HEK293 (cell line): ENCODE measurements around the gene FNDC8.

Experiments
- CTCF ChIA-PET: fragments of 350-600 bp; formaldehyde crosslinking; extraction: SDS; loops from one replicate; lab custom pipeline; 2021; ENCODE audit warnings: antibody characterized with exemption; lab: Yijun Ruan, JAX
- POLR2A ChIA-PET: fragments of 300-600 bp; formaldehyde crosslinking; extraction: SDS; loops from one replicate; lab custom pipeline; 2020; ENCODE audit warnings: antibody characterized with exemption, inconsistent platforms; lab: Yijun Ruan, JAX
- H3K27ac ChIP-seq: fragments of 200-500 bp; sonication (Bioruptor generic); 2 replicates; pipeline ENCODE4 v1.5.1; 2014; ENCODE audit warnings: low read depth, low read length, control low read depth, inconsistent platforms; ENCODE audit errors: extremely low read depth
- H3K36me3 ChIP-seq, 2 experiments: fragments of 200-500 bp in 1 of 2; sonication (Bioruptor generic) in 1 of 2; 1 replicate in 1 of 2; 2 replicates in 1 of 2; pipeline ENCODE4 v1.5.1; 2014 to 2017; ENCODE audit warnings: inconsistent platforms in 2 of 2, low read length in 2 of 2; ENCODE audit not compliant: control insufficient read depth in 2 of 2, insufficient read depth in 1 of 2
- H3K4me1 ChIP-seq: fragments of 200-500 bp; sonication (Bioruptor generic); 2 replicates; pipeline ENCODE4 v1.5.1; 2014; ENCODE audit warnings: mild to moderate bottlenecking, low read length, inconsistent platforms; ENCODE audit not compliant: control insufficient read depth, insufficient read depth
- H3K4me3 ChIP-seq: 2 replicates; pipeline ENCODE4 v1.5.1; 2011; ENCODE audit warnings: low read depth, mild to moderate bottlenecking, control low read depth, low read length, moderate library complexity
- H3K9me3 ChIP-seq: fragments of 200-500 bp; sonication (Bioruptor generic); 2 replicates; pipeline ENCODE4 v1.5.1; 2014; ENCODE audit warnings: low read depth, low read length, inconsistent platforms; ENCODE audit not compliant: control insufficient read depth, insufficient read depth
- AEBP2 ChIP-seq: fragments of 450-650 bp; formaldehyde crosslinking; IDR thresholded peaks from 2 replicates; pipeline ENCODE4 v1.5.1; 2016; ENCODE audit warnings: missing biosample characterization, missing genetic modification characterization, borderline replicate concordance
- KLF10 ChIP-seq: fragments of 450-650 bp; IDR thresholded peaks from 2 replicates; pipeline ENCODE4 v1.5.1; 2018; ENCODE audit warnings: missing biosample characterization, mild to moderate bottlenecking, missing genetic modification characterization
- KLF9 ChIP-seq: fragments of 450-650 bp; formaldehyde crosslinking; IDR thresholded peaks from 2 replicates; pipeline ENCODE4 v1.5.1; 2016; ENCODE audit warnings: missing biosample characterization, missing genetic modification characterization, low read depth
- ZBTB7A ChIP-seq: fragments of 450-650 bp; formaldehyde crosslinking; IDR thresholded peaks from 2 replicates; pipeline ENCODE4 v1.5.1; 2016; ENCODE audit warnings: low read depth, missing biosample characterization, missing genetic modification characterization
- ZNF274 ChIP-seq, 2 experiments: fragments of 200-500 bp in 1 of 2; fragments of 450-650 bp in 1 of 2; sonication (Bioruptor generic) in 1 of 2; formaldehyde crosslinking in 1 of 2; IDR thresholded peaks; 2 replicates each; pipeline versions ENCODE4 v1.5.1 to v1.6.1; 2014 to 2016; ENCODE audit warnings: borderline replicate concordance in 1 of 2, inconsistent platforms in 1 of 2, low read length in 1 of 2, missing biosample characterization in 1 of 2, missing genetic modification characterization in 1 of 2
- ZNF292 ChIP-seq: fragments of 450-650 bp; formaldehyde crosslinking; IDR thresholded peaks from 2 replicates; pipeline ENCODE4 v1.5.1; 2016; ENCODE audit warnings: low read depth, missing biosample characterization, missing genetic modification characterization, borderline replicate concordance
- ZNF350 ChIP-seq: fragments of 450-650 bp; formaldehyde crosslinking; IDR thresholded peaks from 2 replicates; pipeline ENCODE4 v1.5.0; 2017; ENCODE audit warnings: missing biosample characterization, mild to moderate bottlenecking, missing genetic modification characterization
- ZNF394 ChIP-seq: fragments of 450-650 bp; formaldehyde crosslinking; IDR thresholded peaks from 2 replicates; pipeline ENCODE4 v1.5.1; 2016; ENCODE audit warnings: missing biosample characterization, missing genetic modification characterization, mild to moderate bottlenecking, moderate library complexity, borderline replicate concordance
- ZNF449 ChIP-seq: fragments of 450-650 bp; formaldehyde crosslinking; IDR thresholded peaks from 2 replicates; pipeline ENCODE4 v1.5.1; 2017; ENCODE audit warnings: missing biosample characterization, mild to moderate bottlenecking, missing genetic modification characterization, moderate library complexity
- ZNF473 ChIP-seq: fragments of 450-650 bp; formaldehyde crosslinking; IDR thresholded peaks from 2 replicates; pipeline ENCODE4 v1.5.1; 2017; ENCODE audit warnings: missing biosample characterization, missing genetic modification characterization
- ZNF561 ChIP-seq: fragments of 450-650 bp; IDR thresholded peaks from 2 replicates; pipeline ENCODE4 v1.5.1; 2018; ENCODE audit warnings: missing biosample characterization, missing genetic modification characterization, borderline replicate concordance
- ZNF677 ChIP-seq: fragments of 450-650 bp; IDR thresholded peaks from 2 replicates; pipeline ENCODE4 v1.5.0; 2018; ENCODE audit warnings: missing biosample characterization, mild to moderate bottlenecking, missing genetic modification characterization, moderate library complexity
- TF ChIP-seq, protein P1 (sequence below): fragments of 450-650 bp; formaldehyde crosslinking; conservative IDR thresholded peaks from 2 replicates; pipeline ENCODE4 v1.5.1; 2016; ENCODE audit warnings: low read depth, missing biosample characterization, missing genetic modification characterization
- TF ChIP-seq, protein P2 (sequence below): fragments of 450-650 bp; formaldehyde crosslinking; IDR thresholded peaks from 2 replicates; pipeline ENCODE4 v1.5.1; 2016; ENCODE audit warnings: missing biosample characterization, missing genetic modification characterization

FNDC8 gene

DNA sequence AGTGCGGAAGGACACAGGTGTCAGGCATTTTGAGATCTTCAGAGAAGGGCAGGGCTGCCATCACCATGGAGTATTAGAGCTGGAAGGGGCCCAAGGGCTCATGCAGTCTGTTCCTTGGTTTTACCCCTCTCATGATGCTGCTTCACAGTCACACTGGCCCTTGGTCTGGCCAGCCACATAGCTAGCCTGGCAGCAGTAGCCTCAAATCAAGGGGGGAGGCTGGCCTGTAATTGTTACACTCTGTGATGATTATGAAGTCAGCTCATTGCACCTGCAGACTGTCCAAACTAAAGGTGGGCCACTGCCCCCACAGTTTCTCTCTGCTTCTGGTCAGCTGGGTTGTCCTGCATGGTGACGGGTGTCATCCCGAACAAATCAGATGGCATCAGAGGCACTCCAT is at the start of gene FNDC8:
FNDC8 (plus strand) TSS at position 301 of the 400 bp plus-strand sequence; CDS start at position 380, 79 bp downstream.
- POLR2A ChIA-PET: no interaction called here
- Histone ChIP-seq H3K4me1 (peaks cover 5% of the 10 kb centered on the region), H3K27ac (no peak within 1 kb of the TSS), H3K36me3 (peaks cover 0 to 8% of the 10 kb centered on the region in 2 experiments; a peak in 2 of 3 replicates), H3K9me3 (no peaks in the 10 kb centered on the region), H3K4me3 (no peak within 1 kb of the TSS)
- CTCF ChIA-PET: interaction anchor here (0.7 to 5.8 kb wide), 4 partner anchors 20 to 194 kb away, joined by 3 to 79 read pairs (median 10); no protein-coding TSS in a partner anchor
- TF ChIP-seq ZNF350 (no peak), KLF10 (no peak), AEBP2 (tag by site-specific recombination) (no peak), ZBTB7A (tag by site-specific recombination) (no peak), ZNF292 (no peak), ZNF561 (tag by site-specific recombination) (no peak), ZNF274 (IDR thresholded peaks at IDR 0.05; ENCODE audit: low read length) (no peak), ZNF274 (tag by site-specific recombination; IDR thresholded peaks at IDR 0.05; ENCODE audit: borderline replicate concordance) (no peak), ZNF473 (tag by site-specific recombination) (no peak), ZNF677 (tag by site-specific recombination) (no peak), ZNF394 (no peak), KLF9 (tag by site-specific recombination) (no peak)
- TF ChIP-seq, protein P1, sequence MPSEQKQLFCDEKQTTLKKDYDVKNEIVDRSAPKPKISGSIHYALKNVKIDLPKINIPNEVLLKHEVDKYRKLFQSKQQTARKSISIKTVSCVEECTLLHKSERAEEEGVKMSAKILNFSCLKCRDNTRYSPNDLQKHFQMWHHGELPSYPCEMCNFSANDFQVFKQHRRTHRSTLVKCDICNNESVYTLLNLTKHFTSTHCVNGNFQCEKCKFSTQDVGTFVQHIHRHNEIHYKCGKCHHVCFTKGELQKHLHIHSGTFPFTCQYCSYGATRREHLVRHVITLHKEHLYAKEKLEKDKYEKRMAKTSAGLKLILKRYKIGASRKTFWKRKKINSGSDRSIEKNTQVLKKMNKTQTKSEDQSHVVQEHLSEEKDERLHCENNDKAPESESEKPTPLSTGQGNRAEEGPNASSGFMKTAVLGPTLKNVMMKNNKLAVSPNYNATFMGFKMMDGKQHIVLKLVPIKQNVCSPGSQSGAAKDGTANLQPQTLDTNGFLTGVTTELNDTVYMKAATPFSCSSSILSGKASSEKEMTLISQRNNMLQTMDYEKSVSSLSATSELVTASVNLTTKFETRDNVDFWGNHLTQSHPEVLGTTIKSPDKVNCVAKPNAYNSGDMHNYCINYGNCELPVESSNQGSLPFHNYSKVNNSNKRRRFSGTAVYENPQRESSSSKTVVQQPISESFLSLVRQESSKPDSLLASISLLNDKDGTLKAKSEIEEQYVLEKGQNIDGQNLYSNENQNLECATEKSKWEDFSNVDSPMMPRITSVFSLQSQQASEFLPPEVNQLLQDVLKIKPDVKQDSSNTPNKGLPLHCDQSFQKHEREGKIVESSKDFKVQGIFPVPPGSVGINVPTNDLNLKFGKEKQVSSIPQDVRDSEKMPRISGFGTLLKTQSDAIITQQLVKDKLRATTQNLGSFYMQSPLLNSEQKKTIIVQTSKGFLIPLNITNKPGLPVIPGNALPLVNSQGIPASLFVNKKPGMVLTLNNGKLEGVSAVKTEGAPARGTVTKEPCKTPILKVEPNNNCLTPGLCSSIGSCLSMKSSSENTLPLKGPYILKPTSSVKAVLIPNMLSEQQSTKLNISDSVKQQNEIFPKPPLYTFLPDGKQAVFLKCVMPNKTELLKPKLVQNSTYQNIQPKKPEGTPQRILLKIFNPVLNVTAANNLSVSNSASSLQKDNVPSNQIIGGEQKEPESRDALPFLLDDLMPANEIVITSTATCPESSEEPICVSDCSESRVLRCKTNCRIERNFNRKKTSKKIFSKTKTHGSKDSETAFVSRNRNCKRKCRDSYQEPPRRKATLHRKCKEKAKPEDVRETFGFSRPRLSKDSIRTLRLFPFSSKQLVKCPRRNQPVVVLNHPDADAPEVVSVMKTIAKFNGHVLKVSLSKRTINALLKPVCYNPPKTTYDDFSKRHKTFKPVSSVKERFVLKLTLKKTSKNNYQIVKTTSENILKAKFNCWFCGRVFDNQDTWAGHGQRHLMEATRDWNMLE (tag by site-specific recombination): no peak
- TF ChIP-seq, protein P2, sequence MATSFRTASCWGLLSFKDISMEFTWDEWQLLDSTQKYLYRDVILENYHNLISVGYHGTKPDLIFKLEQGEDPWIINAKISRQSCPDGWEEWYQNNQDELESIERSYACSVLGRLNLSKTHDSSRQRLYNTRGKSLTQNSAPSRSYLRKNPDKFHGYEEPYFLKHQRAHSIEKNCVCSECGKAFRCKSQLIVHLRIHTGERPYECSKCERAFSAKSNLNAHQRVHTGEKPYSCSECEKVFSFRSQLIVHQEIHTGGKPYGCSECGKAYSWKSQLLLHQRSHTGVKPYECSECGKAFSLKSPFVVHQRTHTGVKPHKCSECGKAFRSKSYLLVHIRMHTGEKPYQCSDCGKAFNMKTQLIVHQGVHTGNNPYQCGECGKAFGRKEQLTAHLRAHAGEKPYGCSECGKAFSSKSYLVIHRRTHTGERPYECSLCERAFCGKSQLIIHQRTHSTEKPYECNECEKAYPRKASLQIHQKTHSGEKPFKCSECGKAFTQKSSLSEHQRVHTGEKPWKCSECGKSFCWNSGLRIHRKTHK (tag by site-specific recombination): no peak

GRCh38 chr17:35073183-35073790 is 48.1 kb upstream of the FNDC8 start:
- no peaks in the 10 kb centered on the region for H3K36me3 ChIP-seq
- no peak overlapping the region for H3K27ac ChIP-seq
- H3K4me3 ChIP-seq: no peak overlapping the region
- ChIA-PET POLR2A (no interaction called here), CTCF (interaction anchor here (1.4 to 2.1 kb wide), 2 partner anchors 9 to 529 kb away, joined by 4 to 9 read pairs; partner anchors contain the start of gene RFFL)
- no peak for TF ChIP-seq ZNF449 (tag by site-specific recombination)
- peaks cover 9% of the 10 kb centered on the region; the same call in 1 of the 2 replicates for H3K4me1 ChIP-seq
- H3K9me3 ChIP-seq: no peaks in the 10 kb centered on the region
